ENCODE data around the gene LPIN1. TPM values are rescaled to one million over a fixed set of nuclear protein-coding genes. Genes with fewer than 3 reads are reported as not detected.

The LPIN1 gene
- total and polyA plus RNA-seq, 2 donors (not counting 1 experiment from before 2014, with no cell fraction given): 36.3 to 99.1 TPM

- Histone ChIP-seq H3K27me3 (replicated peaks in 1 of 4; ENCODE audit: control extremely low read depth in 1 of 4, control insufficient read depth in 3 of 4, insufficient read depth in 4 of 4, low read length in 3 of 4) (no peaks in the 10 kb centered on the region), H3K4me2 (replicated peaks; ENCODE audit: low read depth, low read length, poor library complexity, severe bottlenecking) (peak overlapping the region; percentile 68), H3K4me3 (ENCODE audit: control extremely low read depth in 1 of 5, extremely low read depth in 1 of 5, insufficient read depth in 1 of 5, low read depth in 2 of 5, low read length in 4 of 5) (no peak overlapping the region), H4K20me1 (ENCODE audit: control insufficient read depth, insufficient read depth, low read length, poor library complexity, severe bottlenecking) (no peaks in the 10 kb centered on the region), H3K9me3 (ENCODE audit: control extremely low read depth in 1 of 3, control insufficient read depth in 2 of 3, insufficient read depth in 1 of 3, low read length in 2 of 3) (peaks cover 0 to 3% (median 0%) of the 10 kb centered on the region in 3 donors), H3K27ac (ENCODE audit: low read length in 2 of 2) (peak overlapping the region in 1 of 2 donors; percentile 56), H3K36me3 (replicated peaks in 1 of 2; ENCODE audit: control extremely low read depth in 1 of 2, control insufficient read depth in 1 of 2, extremely low read depth in 1 of 2, insufficient read depth in 2 of 2, low read length in 1 of 2) (no peaks in the 10 kb centered on the region), H2AFZ (ENCODE audit: insufficient read depth, low read depth, low read length, poor library complexity, severe bottlenecking) (peak overlapping the region; percentile 35), H3K79me2 (ENCODE audit: control insufficient read depth, insufficient read depth, low read length) (no peaks in the 10 kb centered on the region), H3K4me1 (ENCODE audit: control insufficient read depth in 2 of 2, insufficient read depth in 2 of 2, low read length in 2 of 2) (peaks cover 64 to 71% of the 10 kb centered on the region in 2 donors), H3K9ac (ENCODE audit: low read length) (no peak overlapping the region)
- TF ChIP-seq CTCF (IDR thresholded peaks at IDR 0.05) (no peak), EZH2 (IDR thresholded peaks at IDR 0.05; ENCODE audit: borderline replicate concordance, insufficient read depth, low read depth, low read length, poor library complexity, severe bottlenecking) (no peak)
- Mint-ChIP-seq H3K9me3 (ENCODE audit: insufficient read depth) (no peaks in the 10 kb centered on the region), H3K4me1 (peaks cover 77% of the 10 kb centered on the region), H3K27ac (peak overlapping the region; percentile 62), H3K4me3 (peak overlapping the region; percentile 56), H3K27me3 (no peaks in the 10 kb centered on the region)
- ChIA-PET POLR2A (interaction anchor here (0.7 kb wide), 1 partner anchor 26 kb away, joined by 3 read pairs; no protein-coding TSS in a partner anchor), CTCF (interaction anchor here (1.1 to 5.8 kb wide), 7 partner anchors 10 to 1142 kb away, joined by 3 to 56 read pairs (median 5); partner anchors contain the start of gene TRIB2)
- intact Hi-C loops (cut with micrococcal nuclease): loop anchor here (10.0 kb wide), 1 partner anchor 699 kb away; no protein-coding TSS in a partner anchor
- no peak for DNase-seq
- WGBS (ENCODE audit: insufficient coverage): 93% methylated on average over 12 of the region's 13 CpGs
- ATAC-seq (ENCODE audit: low read depth): no peak
Observed at GRCh38 chr2:11865805-11866204, 119.4 kb downstream of the LPIN1 start.

All from B cell (primary cell).